ENCODE measurements around the gene GTF2F1. TPM values are rescaled to one million over a fixed set of nuclear protein-coding genes. Genes with fewer than 3 reads are reported as not detected.
A peak's percentile ranks its signal among the peaks of the same experiment; 100 is the strongest.

The GTF2F1 gene
- total RNA-seq, 2 donors from 2014 or later: 58.2 to 73.6 TPM

DNA sequence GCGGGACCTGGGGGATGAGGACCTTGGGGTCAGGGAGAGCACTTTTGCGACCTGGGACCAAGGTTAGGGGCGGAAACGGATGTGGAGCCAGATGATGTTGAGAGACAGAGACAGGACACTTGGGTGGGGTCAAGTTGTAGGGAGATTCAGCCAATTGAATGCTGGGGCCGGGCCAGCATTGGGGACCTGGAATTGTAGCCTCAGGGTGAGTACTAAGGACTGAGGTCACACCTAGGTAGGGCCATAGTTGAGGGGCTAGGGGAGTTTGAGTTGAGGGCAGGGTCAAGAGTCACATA, 19.2 kb downstream of the GTF2F1 start:
- no peaks in the 10 kb centered on the region for H3K27me3 ChIP-seq
- intact Hi-C loops (cut with DNase I): no loop called here
- no peaks in the 10 kb centered on the region for H3K9me3 ChIP-seq
- no peaks in the 10 kb centered on the region for H3K36me3 ChIP-seq
- H3K4me3 ChIP-seq: peak overlapping the region; percentile 11
- no peak for DNase-seq
- no peaks in the 10 kb centered on the region for H3K4me1 ChIP-seq
- peak overlapping the region in 1 of 2 donors; percentile 51 for H3K9ac ChIP-seq (ENCODE audit: low read depth in 2 of 2, low read length in 2 of 2)
- no peak for TF ChIP-seq CTCF (IDR thresholded peaks at IDR 0.05)
- no peak overlapping the region for H3K27ac ChIP-seq

GRCh38 chr19:6373096-6373812, 19.7 kb downstream of the GTF2F1 start:
- Histone ChIP-seq H3K36me3 (no peaks in the 10 kb centered on the region), H3K4me3 (peak overlapping the region; percentile 82), H3K9ac (ENCODE audit: low read depth in 2 of 2, low read length in 2 of 2) (peak overlapping the region; percentile 89 to 99), H3K4me1 (no peaks in the 10 kb centered on the region), H3K27me3 (no peaks in the 10 kb centered on the region), H3K9me3 (no peaks in the 10 kb centered on the region), H3K27ac (peak overlapping the region; percentile 97)
- TF ChIP-seq CTCF (IDR thresholded peaks at IDR 0.05): no peak
- intact Hi-C loops (cut with DNase I): no loop called here
- DNase-seq: peak; percentile 99

DNA sequence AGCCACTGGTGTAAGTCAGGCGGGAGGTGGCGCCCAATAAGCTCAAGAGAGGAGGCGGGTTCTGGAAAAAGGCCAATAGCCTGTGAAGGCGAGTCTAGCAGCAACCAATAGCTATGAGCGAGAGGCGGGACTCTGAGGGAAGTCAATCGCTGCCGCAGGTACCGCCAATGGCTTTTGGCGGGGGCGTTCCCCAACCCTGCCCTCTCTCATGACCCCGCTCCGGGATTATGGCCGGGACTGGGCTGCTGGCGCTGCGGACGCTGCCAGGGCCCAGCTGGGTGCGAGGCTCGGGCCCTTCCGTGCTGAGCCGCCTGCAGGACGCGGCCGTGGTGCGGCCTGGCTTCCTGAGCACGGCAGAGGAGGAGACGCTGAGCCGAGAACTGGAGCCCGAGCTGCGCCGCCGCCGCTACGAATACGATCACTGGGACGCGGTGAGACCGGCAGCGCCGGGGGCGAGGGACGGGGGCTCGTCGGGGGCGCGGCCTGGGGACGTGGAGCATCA, 20.3 kb downstream of the GTF2F1 start, which contains the start of gene ALKBH7:
TSS of gene ALKBH7 (plus strand) at position 201 of the 502 bp plus-strand sequence. CDS start at position 228, 27 bp downstream.
- no peak for TF ChIP-seq CTCF (IDR thresholded peaks at IDR 0.05)

DNA sequence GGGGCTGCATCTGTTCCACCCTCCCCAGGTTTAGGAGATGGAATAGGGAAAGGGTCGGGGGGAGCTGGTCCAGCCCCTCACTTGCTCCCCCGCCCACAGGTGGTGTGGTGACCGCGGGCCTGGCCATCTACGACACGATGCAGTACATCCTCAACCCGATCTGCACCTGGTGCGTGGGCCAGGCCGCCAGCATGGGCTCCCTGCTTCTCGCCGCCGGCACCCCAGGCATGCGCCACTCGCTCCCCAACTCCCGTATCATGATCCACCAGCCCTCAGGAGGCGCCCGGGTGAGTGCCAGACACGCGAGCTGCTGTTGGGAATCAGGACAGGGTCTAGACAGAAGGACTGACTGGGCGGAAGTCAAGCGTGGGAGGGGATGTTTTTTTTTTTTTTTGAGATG, 28.6 kb downstream of the GTF2F1 start:
- TF ChIP-seq CTCF (IDR thresholded peaks at IDR 0.05): no peak
- no peak overlapping the region for H3K9ac ChIP-seq (ENCODE audit: low read depth in 2 of 2, low read length in 2 of 2)
- no peak for DNase-seq
- intact Hi-C loops (cut with DNase I): no loop called here
- no peaks in the 10 kb centered on the region for H3K27me3 ChIP-seq
- H3K4me3 ChIP-seq: no peak overlapping the region
- H3K27ac ChIP-seq: no peak overlapping the region
- no peaks in the 10 kb centered on the region for H3K9me3 ChIP-seq
- peaks cover 4% of the 10 kb centered on the region for H3K36me3 ChIP-seq
- H3K4me1 ChIP-seq: no peaks in the 10 kb centered on the region

More for the DNA sequence above, 20.3 kb downstream of the GTF2F1 start, which contains the start of gene ALKBH7:
- H3K4me1 ChIP-seq: no peaks in the 10 kb centered on the region
- no peaks in the 10 kb centered on the region for H3K9me3 ChIP-seq
- intact Hi-C loops (cut with DNase I): no loop called here
- no peaks in the 10 kb centered on the region for H3K27me3 ChIP-seq
- DNase-seq: peak; percentile 99
- H3K27ac ChIP-seq: peak within 1 kb of the TSS; percentile 97
- H3K9ac ChIP-seq (ENCODE audit: low read depth in 2 of 2, low read length in 2 of 2): peak within 1 kb of the TSS; percentile 89 to 99
- H3K4me3 ChIP-seq: peak within 1 kb of the TSS; percentile 82
- H3K36me3 ChIP-seq: no peaks in the 10 kb centered on the region

- H3K27ac ChIP-seq: peak overlapping the region; percentile 47
- TF ChIP-seq CTCF (IDR thresholded peaks at IDR 0.05): no peak
- H3K36me3 ChIP-seq: peaks cover 4% of the 10 kb centered on the region
- DNase-seq: no peak
- H3K4me1 ChIP-seq: no peaks in the 10 kb centered on the region
- H3K27me3 ChIP-seq: no peaks in the 10 kb centered on the region
- peak overlapping the region; percentile 80 to 82 for H3K9ac ChIP-seq (ENCODE audit: low read depth in 2 of 2, low read length in 2 of 2)
- intact Hi-C loops (cut with DNase I): no loop called here
- no peaks in the 10 kb centered on the region for H3K9me3 ChIP-seq
- H3K4me3 ChIP-seq: peak overlapping the region; percentile 98
Measured at GRCh38 chr19:6362351-6362801, 30.6 kb downstream of the GTF2F1 start.

Measured in colonic mucosa (tissue), 4 donors.